ENCODE data around the gene DRD2. TPM values are rescaled to one million over a fixed set of nuclear protein-coding genes. Genes with fewer than 3 reads are reported as not detected.

DRD2 gene
- total RNA-seq, 2 experiments from 2014 or later = not detected

DNA sequence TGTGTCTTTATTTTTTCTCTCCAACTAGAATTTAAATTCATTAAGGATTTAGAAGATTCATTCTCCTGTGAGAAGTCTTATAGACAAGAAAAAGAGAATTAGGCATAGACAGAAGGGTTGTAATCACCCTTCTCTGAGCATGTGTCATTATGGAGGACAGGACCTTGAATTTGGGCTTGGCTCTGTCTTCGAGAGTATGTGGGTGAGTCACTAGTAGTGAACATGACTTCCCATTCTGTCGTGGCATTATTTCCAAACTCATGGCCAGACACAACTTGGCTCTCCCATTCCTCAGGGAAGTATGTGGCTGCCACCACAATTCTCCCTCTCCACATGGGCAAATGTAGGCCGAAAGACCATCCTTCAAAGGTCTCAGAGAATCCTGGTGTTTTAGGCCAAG, 101.9 kb downstream of the DRD2 start:
- CTCF ChIA-PET (ENCODE audit: unreplicated experiment) = no interaction called here
- H2AFZ ChIP-seq (ENCODE audit: low read length) = no peak overlapping the region
- no TSS peak for BruUV-seq (replicated peaks)
- H4K20me1 ChIP-seq (ENCODE audit: insufficient read depth, low read length) = no peaks in the 10 kb centered on the region
- no peak overlapping the region for H3K27ac ChIP-seq (ENCODE audit: low read depth, low read length, poor library complexity, severe bottlenecking)
- H3K9me3 ChIP-seq (ENCODE audit: low read length) = no peaks in the 10 kb centered on the region
- H3K79me2 ChIP-seq (ENCODE audit: insufficient read depth, low read depth, low read length) = no peaks in the 10 kb centered on the region
- H3K4me3 ChIP-seq (ENCODE audit: low read depth, low read length, poor library complexity, severe bottlenecking) = no peak overlapping the region
- H3K36me3 ChIP-seq (ENCODE audit: insufficient read depth, low read length) = no peaks in the 10 kb centered on the region
- no peak overlapping the region for H3K4me2 ChIP-seq (ENCODE audit: low read length)
- POLR2A ChIA-PET = no interaction called here
- H3K4me1 ChIP-seq (ENCODE audit: insufficient read depth, low read length, poor library complexity, severe bottlenecking) = no peaks in the 10 kb centered on the region
- H3K9me2 ChIP-seq (ENCODE audit: insufficient read depth, low read length) = no peaks in the 10 kb centered on the region
- intact Hi-C loops (cut with micrococcal nuclease; ENCODE audit: unreplicated experiment) = no loop called here
- TF ChIP-seq, protein P1, sequence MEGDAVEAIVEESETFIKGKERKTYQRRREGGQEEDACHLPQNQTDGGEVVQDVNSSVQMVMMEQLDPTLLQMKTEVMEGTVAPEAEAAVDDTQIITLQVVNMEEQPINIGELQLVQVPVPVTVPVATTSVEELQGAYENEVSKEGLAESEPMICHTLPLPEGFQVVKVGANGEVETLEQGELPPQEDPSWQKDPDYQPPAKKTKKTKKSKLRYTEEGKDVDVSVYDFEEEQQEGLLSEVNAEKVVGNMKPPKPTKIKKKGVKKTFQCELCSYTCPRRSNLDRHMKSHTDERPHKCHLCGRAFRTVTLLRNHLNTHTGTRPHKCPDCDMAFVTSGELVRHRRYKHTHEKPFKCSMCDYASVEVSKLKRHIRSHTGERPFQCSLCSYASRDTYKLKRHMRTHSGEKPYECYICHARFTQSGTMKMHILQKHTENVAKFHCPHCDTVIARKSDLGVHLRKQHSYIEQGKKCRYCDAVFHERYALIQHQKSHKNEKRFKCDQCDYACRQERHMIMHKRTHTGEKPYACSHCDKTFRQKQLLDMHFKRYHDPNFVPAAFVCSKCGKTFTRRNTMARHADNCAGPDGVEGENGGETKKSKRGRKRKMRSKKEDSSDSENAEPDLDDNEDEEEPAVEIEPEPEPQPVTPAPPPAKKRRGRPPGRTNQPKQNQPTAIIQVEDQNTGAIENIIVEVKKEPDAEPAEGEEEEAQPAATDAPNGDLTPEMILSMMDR (conservative IDR thresholded peaks at IDR 0.05; ENCODE audit: low read length) = no peak
- no peak for TF ChIP-seq EZH2phosphoT487 (IDR thresholded peaks at IDR 0.05; ENCODE audit: borderline replicate concordance, low read depth, low read length)
- DNase-seq (ENCODE audit: low spot score) = no peak

DNA sequence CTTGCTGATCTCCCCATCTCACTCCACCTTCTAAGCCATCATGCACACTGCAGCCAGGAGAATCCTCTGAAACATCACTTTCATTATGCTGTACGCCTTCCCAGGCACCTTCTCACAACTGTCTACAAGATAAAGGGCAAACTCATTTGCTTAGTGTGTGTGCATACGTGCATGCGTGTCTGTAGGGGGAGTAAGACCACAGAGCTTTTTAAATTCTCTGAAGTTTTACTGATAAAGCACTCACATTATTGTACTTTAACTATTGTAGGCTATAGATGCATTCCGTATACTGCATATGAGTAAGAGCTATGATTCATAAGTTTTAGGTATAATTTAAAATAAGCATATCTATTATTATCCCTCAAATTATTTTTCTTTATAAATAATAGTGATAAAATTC, 102.9 kb downstream of the DRD2 start:
- Histone ChIP-seq H3K4me3 (ENCODE audit: low read depth, low read length, poor library complexity, severe bottlenecking) (no peak overlapping the region), H4K20me1 (ENCODE audit: insufficient read depth, low read length) (no peaks in the 10 kb centered on the region), H2AFZ (ENCODE audit: low read length) (no peak overlapping the region), H3K4me2 (ENCODE audit: low read length) (no peak overlapping the region), H3K79me2 (ENCODE audit: insufficient read depth, low read depth, low read length) (no peaks in the 10 kb centered on the region), H3K9me2 (ENCODE audit: insufficient read depth, low read length) (no peaks in the 10 kb centered on the region), H3K9me3 (ENCODE audit: low read length) (no peaks in the 10 kb centered on the region), H3K36me3 (ENCODE audit: insufficient read depth, low read length) (no peaks in the 10 kb centered on the region), H3K4me1 (ENCODE audit: insufficient read depth, low read length, poor library complexity, severe bottlenecking) (no peaks in the 10 kb centered on the region), H3K27ac (ENCODE audit: low read depth, low read length, poor library complexity, severe bottlenecking) (no peak overlapping the region)
- CTCF ChIA-PET (ENCODE audit: unreplicated experiment) = no interaction called here
- POLR2A ChIA-PET = no interaction called here
- no TSS peak for BruUV-seq (replicated peaks)
- intact Hi-C loops (cut with micrococcal nuclease; ENCODE audit: unreplicated experiment) = no loop called here
- DNase-seq (ENCODE audit: low spot score) = no peak
- no peak for TF ChIP-seq EZH2phosphoT487 (IDR thresholded peaks at IDR 0.05; ENCODE audit: borderline replicate concordance, low read depth, low read length)
- TF ChIP-seq, protein P1 (conservative IDR thresholded peaks at IDR 0.05; ENCODE audit: low read length) = peak; percentile 34; the same call in 1 of the 2 replicates

DNA sequence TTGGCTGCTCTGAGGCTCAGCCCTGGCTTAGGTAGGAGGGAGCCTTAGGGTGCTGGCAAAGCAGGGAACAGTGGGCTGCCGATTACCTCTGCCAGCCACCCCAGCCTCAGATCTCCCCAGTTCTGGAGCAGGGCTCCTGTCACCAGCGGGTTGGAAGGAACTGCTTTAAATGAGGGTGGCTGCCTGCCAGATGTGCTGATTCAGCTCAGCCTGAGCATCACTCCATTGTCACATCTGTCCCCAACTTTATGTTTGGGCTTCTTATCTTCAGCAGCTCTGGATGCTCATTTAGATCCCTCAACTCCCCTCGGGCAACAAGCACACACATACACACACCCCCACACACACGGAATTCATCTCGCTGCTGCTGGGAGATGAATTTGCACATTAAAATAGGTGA, 104.6 kb downstream of the DRD2 start:
- Histone ChIP-seq H3K4me2 (ENCODE audit: low read length) (no peak overlapping the region), H2AFZ (ENCODE audit: low read length) (no peak overlapping the region), H3K79me2 (ENCODE audit: insufficient read depth, low read depth, low read length) (no peaks in the 10 kb centered on the region), H3K4me1 (ENCODE audit: insufficient read depth, low read length, poor library complexity, severe bottlenecking) (no peaks in the 10 kb centered on the region), H4K20me1 (ENCODE audit: insufficient read depth, low read length) (no peaks in the 10 kb centered on the region), H3K36me3 (ENCODE audit: insufficient read depth, low read length) (no peaks in the 10 kb centered on the region), H3K4me3 (ENCODE audit: low read depth, low read length, poor library complexity, severe bottlenecking) (no peak overlapping the region), H3K9me3 (ENCODE audit: low read length) (no peaks in the 10 kb centered on the region), H3K9me2 (ENCODE audit: insufficient read depth, low read length) (no peaks in the 10 kb centered on the region), H3K27ac (ENCODE audit: low read depth, low read length, poor library complexity, severe bottlenecking) (no peak overlapping the region)
- ChIA-PET POLR2A (no interaction called here), CTCF (ENCODE audit: unreplicated experiment) (no interaction called here)
- no peak for DNase-seq (ENCODE audit: low spot score)
- TF ChIP-seq, protein P1 (conservative IDR thresholded peaks at IDR 0.05; ENCODE audit: low read length) = no peak
- no peak for TF ChIP-seq EZH2phosphoT487 (IDR thresholded peaks at IDR 0.05; ENCODE audit: borderline replicate concordance, low read depth, low read length)
- intact Hi-C loops (cut with micrococcal nuclease; ENCODE audit: unreplicated experiment) = no loop called here
- BruUV-seq (replicated peaks) = no TSS peak

Measured in OCI-LY7 (cell line).